ENCODE results near the gene SUSD6.
A peak's percentile ranks its signal among the peaks of the same experiment; 100 is the strongest.

Gene SUSD6

DNA sequence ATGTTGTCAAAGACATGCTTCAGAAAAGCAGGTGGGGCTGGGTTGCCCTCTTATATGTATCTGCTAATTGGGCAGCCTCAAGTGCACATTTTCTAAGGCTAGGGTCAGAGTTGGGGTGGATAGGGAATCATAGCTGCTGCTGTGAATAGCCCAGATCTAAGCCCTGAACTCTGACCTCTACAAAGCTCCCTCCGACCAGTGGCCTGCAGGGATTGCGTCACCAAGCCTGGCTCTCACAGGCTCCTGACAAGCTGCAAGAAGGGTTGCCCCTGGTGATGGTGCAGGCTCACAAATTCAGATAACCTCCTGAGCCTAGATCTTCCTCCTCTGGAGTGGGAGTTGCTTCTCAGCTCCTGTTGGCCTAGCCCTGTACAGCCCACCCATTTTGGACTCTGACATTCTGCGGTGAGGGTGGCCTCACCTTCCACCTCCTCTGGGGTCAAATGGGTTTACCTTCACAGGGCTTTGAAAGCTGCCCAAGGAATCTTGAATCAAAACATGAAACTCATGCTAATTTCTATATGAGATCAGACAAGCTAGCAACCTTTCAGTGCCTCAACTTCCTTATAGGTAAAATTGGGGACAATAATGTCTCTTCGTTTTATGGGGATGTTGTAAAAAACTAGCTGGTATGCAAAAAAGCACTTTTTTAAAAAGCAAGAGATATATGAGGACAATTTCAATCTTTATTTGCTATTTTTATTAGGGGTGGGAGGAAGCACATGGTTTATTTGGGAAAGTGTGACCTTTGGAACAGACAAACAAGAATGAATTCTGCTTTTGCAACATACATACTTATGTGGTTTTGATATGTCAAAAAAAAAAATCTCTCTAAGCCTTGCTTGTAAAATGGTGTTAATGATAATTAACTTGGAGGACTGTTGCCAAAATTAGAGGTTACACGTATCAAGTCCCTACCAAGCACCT, 4.9 kb upstream of the SUSD6 start:
- no peaks in the 10 kb centered on the region for H3K36me3 ChIP-seq (ENCODE audit: control insufficient read depth, insufficient read depth, low read length)
- TF ChIP-seq, protein P1, sequence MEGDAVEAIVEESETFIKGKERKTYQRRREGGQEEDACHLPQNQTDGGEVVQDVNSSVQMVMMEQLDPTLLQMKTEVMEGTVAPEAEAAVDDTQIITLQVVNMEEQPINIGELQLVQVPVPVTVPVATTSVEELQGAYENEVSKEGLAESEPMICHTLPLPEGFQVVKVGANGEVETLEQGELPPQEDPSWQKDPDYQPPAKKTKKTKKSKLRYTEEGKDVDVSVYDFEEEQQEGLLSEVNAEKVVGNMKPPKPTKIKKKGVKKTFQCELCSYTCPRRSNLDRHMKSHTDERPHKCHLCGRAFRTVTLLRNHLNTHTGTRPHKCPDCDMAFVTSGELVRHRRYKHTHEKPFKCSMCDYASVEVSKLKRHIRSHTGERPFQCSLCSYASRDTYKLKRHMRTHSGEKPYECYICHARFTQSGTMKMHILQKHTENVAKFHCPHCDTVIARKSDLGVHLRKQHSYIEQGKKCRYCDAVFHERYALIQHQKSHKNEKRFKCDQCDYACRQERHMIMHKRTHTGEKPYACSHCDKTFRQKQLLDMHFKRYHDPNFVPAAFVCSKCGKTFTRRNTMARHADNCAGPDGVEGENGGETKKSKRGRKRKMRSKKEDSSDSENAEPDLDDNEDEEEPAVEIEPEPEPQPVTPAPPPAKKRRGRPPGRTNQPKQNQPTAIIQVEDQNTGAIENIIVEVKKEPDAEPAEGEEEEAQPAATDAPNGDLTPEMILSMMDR (IDR thresholded peaks at IDR 0.05; ENCODE audit: insufficient read depth, low read length, poor library complexity, severe bottlenecking) = no peak
- no peak for DNase-seq (ENCODE audit: extremely low read depth, insufficient read length)
- H3K27me3 ChIP-seq (replicated peaks; ENCODE audit: control insufficient read depth, insufficient read depth, low read length) = no peaks in the 10 kb centered on the region
- H3K4me3 ChIP-seq (replicated peaks; ENCODE audit: low read depth, low read length) = no peak overlapping the region

DNA sequence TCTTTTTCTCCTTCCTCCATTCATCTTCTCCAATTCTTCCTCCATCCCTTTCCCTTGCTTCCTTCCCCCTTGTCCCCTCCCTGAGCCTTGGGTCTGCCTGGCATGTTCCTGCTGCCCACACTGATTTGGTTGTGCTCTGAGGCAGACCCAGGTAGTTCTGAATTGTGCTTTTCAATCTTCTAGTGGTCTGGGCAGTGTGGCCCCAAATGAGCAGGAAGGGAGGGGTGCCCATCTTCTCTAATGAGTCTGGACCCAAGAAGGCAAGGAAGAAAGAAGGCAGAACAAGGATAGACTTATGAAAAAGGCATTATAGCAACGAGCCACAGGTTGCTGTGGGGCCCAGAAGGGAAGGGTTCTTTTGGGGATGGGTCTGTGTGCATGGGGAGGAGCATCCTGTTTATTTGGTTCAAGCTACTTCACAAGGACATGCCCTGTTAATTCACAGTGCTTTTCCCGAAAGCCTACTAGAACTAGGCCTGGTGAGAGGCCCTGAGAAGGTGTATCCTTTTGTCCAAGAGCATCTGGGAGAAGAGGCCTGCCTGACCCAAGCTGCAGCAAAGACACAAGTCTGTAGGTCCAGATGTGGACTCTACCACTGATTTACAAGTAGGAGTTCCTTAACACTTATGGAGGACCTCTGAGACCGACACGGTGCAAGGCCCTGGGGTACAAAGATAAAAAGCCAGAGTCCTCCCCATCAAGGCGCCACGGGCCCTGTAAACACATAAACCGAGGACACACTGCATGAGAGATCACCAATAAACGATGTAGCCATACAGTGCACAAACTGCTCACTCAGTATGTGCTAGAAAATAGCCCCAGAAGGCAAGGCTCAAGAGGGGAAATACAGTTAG, 1.1 kb upstream of the SUSD6 start:
- TF ChIP-seq, protein P1 (IDR thresholded peaks at IDR 0.05; ENCODE audit: insufficient read depth, low read length, poor library complexity, severe bottlenecking) = no peak
- Histone ChIP-seq H3K27me3 (replicated peaks; ENCODE audit: control insufficient read depth, insufficient read depth, low read length) (no peaks in the 10 kb centered on the region), H3K36me3 (ENCODE audit: control insufficient read depth, insufficient read depth, low read length) (no peaks in the 10 kb centered on the region), H3K4me3 (replicated peaks; ENCODE audit: low read depth, low read length) (peak overlapping the region; percentile 60)
- no peak for DNase-seq (ENCODE audit: extremely low read depth, insufficient read length)

DNA sequence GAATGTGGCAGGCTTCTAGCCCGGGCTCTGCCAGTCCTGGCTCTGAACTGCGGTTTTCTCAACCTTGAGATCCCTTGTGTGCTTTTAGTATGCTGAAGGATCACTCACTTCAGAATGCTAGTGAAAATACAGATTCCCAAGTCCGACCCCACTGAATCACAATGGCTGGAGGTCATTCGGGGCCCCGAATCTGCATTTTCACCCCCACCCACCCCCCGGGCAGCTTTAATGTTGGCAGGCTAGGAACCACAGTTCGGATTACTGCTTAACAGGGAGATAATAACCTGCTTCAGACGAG, 573 bp upstream of the SUSD6 start:
- H3K36me3 ChIP-seq (ENCODE audit: control insufficient read depth, insufficient read depth, low read length) = no peaks in the 10 kb centered on the region
- TF ChIP-seq, protein P1 (IDR thresholded peaks at IDR 0.05; ENCODE audit: insufficient read depth, low read length, poor library complexity, severe bottlenecking) = no peak
- H3K4me3 ChIP-seq (replicated peaks; ENCODE audit: low read depth, low read length) = peak overlapping the region; percentile 60
- DNase-seq (ENCODE audit: extremely low read depth, insufficient read length) = no peak
- H3K27me3 ChIP-seq (replicated peaks; ENCODE audit: control insufficient read depth, insufficient read depth, low read length) = no peaks in the 10 kb centered on the region

DNA sequence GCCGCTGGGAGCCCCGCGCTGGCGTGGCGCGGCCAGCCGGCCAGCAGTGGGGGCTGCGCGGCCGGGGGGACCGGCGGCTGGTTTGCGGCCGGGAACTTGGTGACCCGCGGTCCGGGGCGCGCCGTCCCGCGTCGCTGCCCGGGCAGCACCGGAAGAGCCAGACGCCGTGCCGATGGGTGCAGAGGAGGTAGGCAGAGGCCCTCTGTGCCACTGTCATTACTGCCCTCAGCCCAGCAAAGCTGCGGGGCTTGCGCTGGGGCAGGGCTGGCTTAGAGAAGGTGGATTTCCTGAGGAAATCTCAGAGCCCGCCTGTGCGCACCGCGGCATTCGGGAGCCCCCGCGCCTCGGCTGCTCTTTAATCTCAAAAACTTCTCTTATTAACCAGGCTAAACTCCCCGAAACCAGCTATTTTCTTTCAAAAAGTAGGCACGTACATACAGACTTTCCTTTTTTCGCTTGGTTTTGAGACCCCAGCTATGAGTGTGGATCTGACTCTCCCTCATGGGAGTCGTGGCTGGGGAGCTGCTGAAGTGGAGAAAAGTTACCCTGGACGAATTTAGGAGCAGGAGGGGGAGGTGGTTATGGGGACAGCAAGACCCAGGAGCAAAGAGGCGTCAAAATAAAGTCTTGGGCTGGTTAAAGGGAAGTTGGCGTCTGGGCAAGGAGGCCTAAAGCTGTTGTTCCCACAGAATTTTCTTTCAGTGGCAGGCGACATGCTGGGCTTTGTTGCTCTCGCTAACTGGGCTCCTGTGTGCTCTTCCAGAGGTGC, 802 bp downstream of the SUSD6 start:
- Histone ChIP-seq H3K36me3 (ENCODE audit: control insufficient read depth, insufficient read depth, low read length) (no peaks in the 10 kb centered on the region; the same call in 1 of the 2 replicates), H3K4me3 (replicated peaks; ENCODE audit: low read depth, low read length) (peak overlapping the region; percentile 88), H3K27me3 (replicated peaks; ENCODE audit: control insufficient read depth, insufficient read depth, low read length) (no peaks in the 10 kb centered on the region)
- TF ChIP-seq, protein P1 (IDR thresholded peaks at IDR 0.05; ENCODE audit: insufficient read depth, low read length, poor library complexity, severe bottlenecking) = no peak
- DNase-seq (ENCODE audit: extremely low read depth, insufficient read length) = peak; percentile 68

DNA sequence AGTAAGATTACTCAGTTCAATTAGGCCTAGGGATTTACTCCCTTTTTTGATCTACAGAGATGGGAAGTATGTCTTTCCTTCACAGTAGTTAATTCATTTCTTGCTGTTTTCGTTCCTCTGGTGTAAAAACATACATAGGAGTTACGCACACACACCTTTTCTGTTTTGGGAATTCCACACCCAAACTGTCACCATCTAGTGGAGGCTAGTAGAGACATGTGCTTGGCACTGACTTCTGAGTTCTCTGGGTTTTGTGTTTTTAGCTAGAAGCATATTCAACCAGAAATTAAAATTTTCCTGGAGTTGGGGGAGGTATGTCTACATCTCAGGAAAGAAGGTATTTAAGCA, 1.4 kb downstream of the SUSD6 start:
- no peak for DNase-seq (ENCODE audit: extremely low read depth, insufficient read length)
- TF ChIP-seq, protein P1 (IDR thresholded peaks at IDR 0.05; ENCODE audit: insufficient read depth, low read length, poor library complexity, severe bottlenecking) = peak; percentile 36
- Histone ChIP-seq H3K27me3 (replicated peaks; ENCODE audit: control insufficient read depth, insufficient read depth, low read length) (no peaks in the 10 kb centered on the region), H3K4me3 (replicated peaks; ENCODE audit: low read depth, low read length) (peak overlapping the region; percentile 88), H3K36me3 (ENCODE audit: control insufficient read depth, insufficient read depth, low read length) (no peaks in the 10 kb centered on the region; the same call in 1 of the 2 replicates)
